Stimulated activated CD4-positive, alpha-beta T cell treated with anti-CD3 and anti-CD28 coated beads, Interleukin-2, amount 100 ng/mL, for 4 hours (primary cell): ENCODE data around the gene CPAMD8.
"Not testable (repeated sequence)": the region's sequence is repeated elsewhere in the genome, so short reads cannot be mapped to it uniquely, and the experiment has no call there.

Experiments
- DNase-seq: peaks from one replicate; pipeline ENCODE4 v3.0.0-alpha.2; 2020; ENCODE audit warnings: low read depth

Gene CPAMD8

DNA sequence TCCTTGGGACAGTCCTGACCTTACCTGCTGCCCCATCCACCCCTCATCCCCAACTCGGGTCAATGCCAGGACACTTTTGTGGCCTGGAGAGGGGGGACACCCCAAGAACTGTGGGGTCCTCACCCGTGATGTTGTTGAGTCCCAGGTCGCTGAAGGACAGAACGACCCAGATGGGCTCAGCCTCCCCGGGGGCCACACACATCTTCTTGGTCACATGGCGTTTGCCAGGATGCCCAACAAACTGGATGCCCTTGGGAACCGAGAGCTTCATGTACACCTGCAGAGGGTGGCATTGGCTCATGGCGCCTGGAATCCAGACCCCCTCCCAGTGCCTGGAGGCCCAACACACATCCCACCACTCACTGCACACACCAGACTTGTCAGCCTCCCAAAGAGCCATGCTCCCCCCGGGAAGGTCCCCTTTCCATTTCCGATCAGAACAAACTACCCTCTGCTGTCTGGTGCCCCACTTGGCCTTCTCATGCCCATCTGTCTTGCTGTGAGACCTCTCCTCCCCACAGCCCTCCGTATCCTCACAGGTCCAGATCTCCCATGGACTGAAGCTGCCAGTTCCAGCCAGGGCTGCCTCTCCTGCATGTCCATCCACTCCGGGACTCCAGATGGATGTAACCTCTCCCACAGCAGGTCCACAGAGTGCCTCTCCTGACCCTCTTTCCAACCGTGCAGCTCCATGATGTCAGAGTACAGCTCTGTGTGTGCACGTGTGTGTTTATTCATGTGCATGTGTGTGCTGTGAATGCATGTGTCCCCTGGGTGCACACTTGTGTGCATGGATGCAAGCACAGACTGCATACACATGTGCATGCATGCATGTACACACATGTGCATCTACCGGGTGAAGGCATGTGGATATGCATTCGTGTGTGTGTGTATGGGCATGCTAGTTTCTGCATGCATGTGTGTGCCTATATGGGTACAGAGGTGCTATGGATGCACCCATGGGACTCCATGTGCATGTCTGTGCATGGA, 79.4 kb downstream of the CPAMD8 start:
- DNase-seq: no peak

DNA sequence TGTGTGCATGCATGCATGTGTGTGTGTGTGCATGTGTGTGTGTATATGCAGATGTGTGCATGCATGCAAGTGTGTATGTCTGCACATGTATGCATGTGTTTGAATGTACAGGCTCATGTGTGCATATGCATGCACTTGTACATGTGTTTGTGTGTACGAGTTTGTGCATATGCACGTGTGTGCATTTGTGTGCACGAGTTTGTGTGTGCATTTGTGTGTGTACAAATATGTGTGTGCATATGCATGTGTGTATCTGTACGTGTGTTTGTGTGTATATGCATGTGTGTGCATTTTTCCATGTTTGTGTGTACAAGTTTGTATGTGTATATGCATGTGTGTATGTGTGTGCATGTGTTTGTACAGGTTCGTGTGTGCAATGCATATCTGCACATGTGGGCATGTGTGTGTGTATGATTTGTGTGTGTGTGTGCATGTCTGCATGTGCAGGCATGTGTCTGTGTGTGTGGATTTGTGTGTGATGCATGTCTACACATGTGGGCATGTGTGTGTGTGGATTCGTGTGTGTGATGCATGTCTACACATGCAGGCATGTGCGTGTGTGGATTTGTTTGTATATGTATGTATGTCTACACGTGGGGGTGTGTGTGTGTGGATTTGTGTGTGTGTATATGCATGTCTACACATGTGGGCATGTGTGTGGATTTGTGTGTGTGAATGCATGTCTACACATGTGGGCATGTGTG, 80.7 kb downstream of the CPAMD8 start:
- DNase-seq: no peak

DNA sequence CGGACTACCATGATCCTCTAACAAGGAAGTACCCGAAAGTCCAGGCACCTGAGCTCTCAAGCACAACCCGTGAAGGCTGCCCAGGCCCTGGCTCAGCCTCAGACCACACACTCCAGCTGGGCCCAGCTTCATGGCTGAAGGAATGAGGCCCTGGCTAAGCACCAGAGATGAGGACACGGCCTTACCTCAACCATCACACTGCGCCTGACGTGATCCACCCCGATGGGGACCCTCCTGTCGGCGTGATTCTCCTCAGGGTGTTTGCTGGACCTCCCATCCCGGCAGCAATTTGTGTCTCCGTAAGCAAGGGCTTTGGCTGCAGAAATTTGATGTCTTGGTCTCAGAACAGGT, 81.3 kb downstream of the CPAMD8 start:
- no peak for DNase-seq

- no peak for DNase-seq
Measured at GRCh38 chr19:16944626-16945363, 81.8 kb downstream of the CPAMD8 start.

DNA sequence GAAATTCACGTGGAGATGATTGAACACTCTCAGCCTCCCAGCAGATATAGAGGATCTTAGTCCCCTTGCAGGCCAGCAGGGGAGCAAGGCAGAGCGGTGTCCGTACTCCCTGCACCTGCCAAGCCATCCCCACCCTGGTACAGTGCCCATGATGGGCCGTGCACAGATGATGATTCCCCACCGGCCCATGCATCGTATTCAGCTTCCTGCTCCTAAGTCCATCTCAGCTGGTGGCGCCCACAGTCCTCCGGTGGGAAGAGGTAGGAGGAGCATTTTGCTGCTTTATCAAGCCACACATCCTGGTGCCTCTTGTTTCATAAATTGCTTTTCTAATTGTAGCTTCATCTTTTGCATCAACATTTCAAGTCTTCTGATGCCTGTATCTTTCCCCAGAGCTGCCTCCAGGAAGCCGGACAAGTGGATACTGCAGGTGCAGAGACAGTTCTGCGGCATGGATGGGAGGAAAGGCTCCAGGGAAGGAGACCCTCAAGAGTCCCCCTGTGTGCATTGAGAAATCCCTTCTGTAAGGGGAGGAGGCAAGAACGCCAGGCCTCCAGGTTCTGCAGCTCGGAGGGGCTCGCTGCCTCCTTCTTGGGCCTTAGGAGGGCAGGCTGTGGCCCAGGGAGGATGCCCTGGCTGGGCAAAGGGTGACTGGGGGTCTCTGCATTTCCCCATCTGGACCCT, 82.5 kb downstream of the CPAMD8 start:
- no peak for DNase-seq

DNA sequence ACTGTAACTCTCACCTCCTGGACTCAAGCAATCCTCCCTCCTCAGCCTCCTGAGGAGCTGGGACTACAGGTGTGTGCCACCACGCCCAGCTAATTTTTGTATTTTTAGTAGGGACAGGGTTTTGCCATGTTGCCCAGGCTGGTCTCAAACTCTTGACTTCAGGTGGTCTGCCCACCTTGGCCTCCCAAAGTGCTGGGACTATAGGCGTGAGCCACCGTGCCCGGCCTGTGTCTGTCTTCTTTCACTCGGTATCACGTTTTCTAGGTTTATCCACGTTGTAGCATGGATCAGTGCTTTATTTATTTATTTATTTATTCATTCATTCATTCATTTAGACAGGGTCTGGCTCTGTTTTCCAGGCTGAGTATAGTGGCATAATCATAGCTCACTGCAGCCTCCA, 83.5 kb downstream of the CPAMD8 start:
- DNase-seq: not testable (repeated sequence)

DNA sequence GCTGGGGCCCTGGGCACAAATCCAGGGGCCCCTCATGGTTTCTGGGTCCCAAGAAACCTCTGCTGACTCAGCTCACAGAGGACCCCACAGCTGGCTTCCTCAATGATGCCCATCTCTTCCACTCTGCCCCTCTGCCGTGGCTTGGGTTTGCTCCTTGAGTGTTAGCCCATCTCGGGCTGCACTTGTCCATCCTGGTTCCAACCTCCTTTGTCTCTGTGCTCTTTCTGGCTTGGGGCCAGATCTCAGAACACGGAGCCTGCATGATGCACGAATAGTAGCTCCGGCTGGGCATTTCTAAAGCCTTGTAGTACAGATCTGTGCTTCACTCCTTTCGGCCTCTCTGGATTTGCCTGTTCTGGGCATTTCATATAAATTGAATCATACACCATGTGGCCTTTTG, 84.0 kb downstream of the CPAMD8 start:
- DNase-seq: no peak

DNA sequence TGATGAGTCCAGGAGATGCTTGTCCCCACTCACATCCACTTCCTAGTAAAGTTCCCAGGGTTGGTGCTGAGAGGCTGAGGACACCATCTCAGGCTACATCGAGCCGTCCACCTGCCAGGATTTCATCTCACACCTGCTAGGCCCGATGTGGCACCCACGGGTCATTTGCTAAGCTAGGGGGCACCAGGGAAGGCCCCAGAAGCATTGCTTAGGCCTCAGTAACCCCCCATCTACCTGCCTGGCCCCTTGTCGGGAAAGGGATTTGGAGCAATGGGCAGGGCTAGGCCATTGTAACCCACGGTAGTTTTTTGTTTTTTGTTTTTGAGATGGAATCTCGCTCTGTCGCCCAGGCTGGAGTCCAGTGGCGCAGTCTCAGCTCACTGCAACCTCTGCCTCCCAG, 86.0 kb downstream of the CPAMD8 start:
- DNase-seq: no peak

- DNase-seq: not testable (repeated sequence)
Measured at GRCh38 chr19:16940063-16940462, 86.5 kb downstream of the CPAMD8 start.

- DNase-seq: no peak
Measured at GRCh38 chr19:16938211-16938610, 88.4 kb downstream of the CPAMD8 start.

DNA sequence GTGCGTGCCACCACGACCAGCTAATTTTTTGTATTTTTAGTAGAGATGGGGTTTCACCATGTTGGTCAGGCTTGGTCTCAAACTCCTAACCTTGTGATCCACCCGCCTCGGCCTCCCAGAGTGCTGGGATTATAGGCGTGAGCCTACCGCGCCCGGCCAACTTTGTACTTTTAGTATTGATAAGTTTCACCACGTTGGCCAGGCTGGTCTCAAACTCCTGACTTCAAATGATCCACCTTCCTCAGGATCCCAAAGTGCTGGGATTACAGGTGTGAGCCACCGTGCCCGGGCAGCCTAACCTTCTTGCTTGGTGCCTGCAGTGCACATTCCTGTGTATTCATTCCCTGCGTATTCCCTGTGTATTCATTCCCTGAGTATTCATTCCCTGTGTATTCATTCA, 88.8 kb downstream of the CPAMD8 start:
- DNase-seq: not testable (repeated sequence)

- no peak for DNase-seq
Measured at GRCh38 chr19:16936901-16937300, 89.7 kb downstream of the CPAMD8 start.

DNA sequence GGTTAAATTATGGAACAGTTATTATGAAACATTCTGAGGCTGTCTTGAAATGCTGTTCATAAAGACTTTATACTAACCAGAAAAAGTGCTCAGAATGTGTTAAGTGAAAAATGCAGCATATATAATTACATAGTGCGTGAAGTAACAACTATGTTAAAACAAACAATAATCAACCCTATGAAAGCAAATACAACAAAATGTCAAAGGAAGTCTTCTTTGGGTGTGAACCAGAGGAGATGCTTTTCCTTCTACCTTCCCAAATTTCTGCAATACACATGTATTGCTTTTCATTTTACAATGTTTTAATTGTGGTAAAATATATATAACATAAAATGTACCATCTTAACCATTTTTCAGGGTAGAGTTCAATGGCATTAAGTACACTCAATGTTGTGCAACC, 92.1 kb downstream of the CPAMD8 start:
- DNase-seq: no peak

DNA sequence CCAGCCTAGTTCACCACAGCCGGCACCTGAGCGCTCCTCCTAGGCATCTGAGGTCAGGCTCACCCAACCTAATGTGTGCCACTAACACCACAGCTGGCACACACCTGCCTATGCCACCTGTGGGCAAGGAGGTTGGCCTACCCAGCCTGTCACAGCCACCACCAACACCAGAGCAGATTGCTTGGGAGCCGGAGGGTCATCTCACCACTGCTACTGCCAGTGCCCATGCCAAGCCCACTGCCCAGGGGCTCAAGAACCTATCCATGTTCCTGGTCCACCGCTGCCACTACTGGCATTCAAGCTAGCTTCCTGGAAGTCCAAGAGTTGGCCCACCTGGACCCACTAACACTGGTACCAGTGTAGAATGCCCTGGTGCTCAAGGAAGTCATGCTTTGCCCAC, 95.3 kb downstream of the CPAMD8 start:
- DNase-seq: no peak

DNA sequence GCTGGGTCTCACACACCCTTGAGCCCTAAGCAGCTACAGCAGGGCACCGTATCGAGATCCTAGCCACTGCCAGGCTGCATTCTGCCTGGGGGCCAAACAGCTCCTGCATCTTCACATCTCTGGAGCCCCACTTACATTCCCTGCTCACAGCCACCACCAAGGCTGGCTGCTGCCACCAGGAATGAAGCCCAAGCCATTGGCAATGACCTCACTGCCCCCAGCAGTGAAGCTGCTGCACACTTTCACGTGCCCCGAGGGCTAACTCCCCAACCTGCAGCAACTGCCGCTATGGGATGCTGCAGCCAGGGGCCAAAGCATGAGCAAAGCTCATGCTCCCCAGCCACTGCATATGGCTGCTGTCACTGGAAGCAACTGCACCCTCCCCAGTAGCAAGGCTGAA, 95.9 kb downstream of the CPAMD8 start:
- no peak for DNase-seq

DNA sequence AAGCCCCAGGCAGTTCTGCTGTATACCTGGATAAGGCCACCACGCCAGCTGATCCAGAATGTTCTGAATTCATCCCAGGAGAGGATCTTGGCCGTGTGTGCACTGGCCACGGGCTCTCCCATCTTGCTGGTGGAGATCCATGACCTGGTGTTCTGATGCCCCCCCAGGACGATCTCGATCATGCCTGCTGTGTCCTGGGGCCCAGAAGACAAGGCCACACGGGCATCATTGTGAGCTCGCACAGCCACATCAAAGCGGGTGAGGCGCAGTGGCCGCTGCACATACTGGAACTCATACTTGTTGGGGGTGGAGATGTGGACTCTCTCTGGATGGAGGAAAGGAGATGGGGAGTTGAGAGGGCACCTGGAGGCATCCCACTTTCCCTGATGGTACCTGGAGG, 97.7 kb downstream of the CPAMD8 start:
- no peak for DNase-seq

- DNase-seq: no peak
Measured at GRCh38 chr19:16928351-16928750, 98.3 kb downstream of the CPAMD8 start.

GRCh38 chr19:16927883-16928282, 98.7 kb downstream of the CPAMD8 start:
- no peak for DNase-seq

- no peak for DNase-seq
Measured at GRCh38 chr19:16922949-16923348, 103.7 kb downstream of the CPAMD8 start.

DNA sequence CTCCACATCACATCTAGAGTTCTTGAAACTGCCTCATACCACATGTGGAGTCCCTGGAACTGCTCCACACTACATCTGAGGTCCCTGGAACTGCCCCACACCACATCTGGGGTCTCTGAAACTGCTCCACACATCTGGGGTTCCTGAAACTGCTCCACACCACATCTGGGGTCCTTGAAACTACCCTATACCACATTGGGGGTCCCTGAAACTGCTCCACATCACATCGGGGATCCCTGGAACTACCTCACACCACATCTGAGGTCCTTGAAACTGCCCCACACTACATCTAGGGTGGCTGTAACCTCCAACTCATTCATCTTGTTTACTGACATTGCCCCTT, 104.0 kb downstream of the CPAMD8 start:
- DNase-seq: no peak

DNA sequence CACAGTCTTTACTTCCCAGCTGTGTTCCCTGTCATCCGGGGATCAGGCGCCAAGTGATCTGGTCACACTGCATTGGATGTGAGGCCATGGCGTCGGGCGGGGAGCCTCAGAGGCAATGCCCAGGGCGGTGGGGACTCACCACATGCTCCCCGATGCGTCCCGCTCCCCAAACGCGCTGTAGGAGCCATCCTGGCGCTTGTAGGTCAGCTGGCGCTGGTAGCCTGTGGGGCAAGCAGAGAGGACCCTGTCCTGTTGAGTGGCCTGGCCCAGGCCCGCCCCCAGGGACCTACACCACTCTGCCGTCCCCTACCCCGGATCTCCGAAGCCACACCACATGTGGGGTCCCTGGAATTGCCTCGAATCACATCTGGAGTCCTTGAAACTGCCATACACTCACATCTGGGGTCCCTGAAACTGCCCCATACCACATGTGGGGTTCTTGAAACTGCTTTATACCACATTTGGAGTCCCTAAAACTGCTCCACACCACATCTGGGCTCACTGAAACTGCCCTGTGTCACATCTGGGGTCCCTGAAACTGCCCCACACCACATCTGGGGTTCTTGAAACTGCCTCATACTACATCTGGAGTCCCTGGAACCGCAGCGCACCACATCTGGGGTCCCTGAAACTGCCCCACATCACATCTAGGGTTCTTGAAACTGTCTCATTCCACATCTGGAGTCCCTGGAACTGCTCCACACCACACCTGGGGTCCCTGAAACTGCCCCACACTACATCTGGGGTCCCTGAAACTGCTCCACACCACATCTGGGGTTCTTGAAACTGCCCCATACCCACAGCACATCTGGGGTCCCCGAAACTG, 104.6 kb downstream of the CPAMD8 start:
- DNase-seq: no peak
